Measurements from ENCODE around the gene KLHL29.

The KLHL29 gene

GRCh38 chr2:23525137-23525765, 140.3 kb downstream of the KLHL29 start:
- TF ChIP-seq EGR1 (IDR thresholded peaks at IDR 0.05) (no peak), EP300 (IDR thresholded peaks at IDR 0.05; ENCODE audit: borderline replicate concordance) (no peak), TCF12 (IDR thresholded peaks at IDR 0.05; ENCODE audit: low read depth) (no peak), YY1 (IDR thresholded peaks at IDR 0.05; ENCODE audit: low read depth) (no peak), MAX (IDR thresholded peaks at IDR 0.05) (no peak), CEBPB (IDR thresholded peaks at IDR 0.05) (no peak), NFIC (IDR thresholded peaks at IDR 0.05) (no peak), FOXM1 (IDR thresholded peaks at IDR 0.05; ENCODE audit: borderline replicate concordance, low read depth) (no peak), RAD21 (IDR thresholded peaks at IDR 0.05; ENCODE audit: low read depth) (no peak), CREB1 (IDR thresholded peaks at IDR 0.05; ENCODE audit: low read depth) (no peak), TEAD4 (IDR thresholded peaks at IDR 0.05) (no peak), USF1 (IDR thresholded peaks at IDR 0.05) (no peak), ZBTB7A (IDR thresholded peaks at IDR 0.05; ENCODE audit: low read depth) (no peak)

DNA sequence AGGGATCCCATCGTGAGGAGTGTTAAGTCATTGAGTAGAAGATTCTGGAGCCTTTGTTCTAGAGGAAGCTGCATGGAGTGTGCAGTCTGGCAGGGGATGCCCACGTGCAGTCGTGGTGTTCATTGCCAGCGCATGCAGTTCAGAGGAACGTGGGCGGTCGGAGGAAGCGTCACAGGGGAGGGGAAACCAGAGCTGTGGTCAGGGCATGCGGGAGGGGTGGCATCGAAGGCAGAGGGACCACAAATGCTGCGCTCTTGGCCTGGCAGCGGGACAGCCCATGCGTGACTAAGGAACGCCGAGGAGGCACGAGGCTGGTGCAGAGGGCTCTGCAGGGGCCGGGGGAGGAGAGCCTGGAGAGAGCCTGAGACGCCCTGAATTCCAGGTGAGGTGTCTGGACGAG, 141.1 kb downstream of the KLHL29 start:
- no peak for TF ChIP-seq TCF12 (IDR thresholded peaks at IDR 0.05; ENCODE audit: low read depth)
- no peak for TF ChIP-seq TEAD4 (IDR thresholded peaks at IDR 0.05)

DNA sequence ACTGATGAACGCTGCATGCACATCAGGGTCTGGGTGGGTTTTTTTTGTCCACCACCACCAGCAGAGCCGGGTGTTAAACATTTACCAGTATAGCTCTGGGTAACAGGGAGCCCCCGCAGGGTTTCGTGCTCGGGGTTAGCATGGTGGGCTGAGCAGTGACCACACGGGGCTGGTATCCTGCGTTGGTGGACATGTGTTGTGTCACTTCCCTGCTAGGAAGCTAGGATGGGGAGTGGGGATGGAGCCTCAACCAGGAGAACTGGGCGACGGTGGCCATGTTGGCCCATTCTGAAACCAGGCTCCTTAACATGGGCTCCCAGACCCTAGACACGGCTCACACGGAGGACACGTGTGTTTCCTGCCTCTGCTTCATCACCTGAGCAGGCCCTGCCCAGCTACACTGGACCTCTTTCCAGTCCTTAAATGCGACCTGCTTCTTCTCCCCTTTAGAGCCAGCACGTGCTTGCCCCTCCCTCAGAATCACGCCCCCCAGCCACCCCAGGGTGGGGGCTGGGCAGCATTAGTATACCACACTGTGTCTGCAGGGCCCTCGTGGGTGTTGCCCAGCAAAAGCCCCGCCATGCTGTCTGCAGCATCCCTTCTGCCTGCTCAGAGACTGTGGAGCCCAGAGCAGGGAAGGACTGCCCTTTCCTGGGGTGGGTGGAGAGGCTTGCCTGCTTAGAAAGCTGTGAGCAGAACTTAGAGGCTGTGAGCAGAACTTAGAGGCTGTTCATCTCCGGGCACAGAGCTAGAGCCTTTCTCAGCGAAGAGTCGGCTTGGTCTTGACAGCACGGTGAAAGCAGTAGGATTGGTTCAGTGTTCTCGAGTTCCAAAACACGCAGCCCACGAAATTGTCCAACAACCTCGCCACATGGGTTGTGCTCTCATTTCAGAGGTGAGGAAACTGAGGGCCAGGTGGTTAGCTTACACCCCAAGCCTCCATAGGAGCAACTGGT, 142.1 kb downstream of the KLHL29 start:
- TF ChIP-seq EP300 (IDR thresholded peaks at IDR 0.05; ENCODE audit: borderline replicate concordance): no peak
- TF ChIP-seq EGR1 (IDR thresholded peaks at IDR 0.05): no peak
- no peak for TF ChIP-seq ZBTB7A (IDR thresholded peaks at IDR 0.05; ENCODE audit: low read depth)

DNA sequence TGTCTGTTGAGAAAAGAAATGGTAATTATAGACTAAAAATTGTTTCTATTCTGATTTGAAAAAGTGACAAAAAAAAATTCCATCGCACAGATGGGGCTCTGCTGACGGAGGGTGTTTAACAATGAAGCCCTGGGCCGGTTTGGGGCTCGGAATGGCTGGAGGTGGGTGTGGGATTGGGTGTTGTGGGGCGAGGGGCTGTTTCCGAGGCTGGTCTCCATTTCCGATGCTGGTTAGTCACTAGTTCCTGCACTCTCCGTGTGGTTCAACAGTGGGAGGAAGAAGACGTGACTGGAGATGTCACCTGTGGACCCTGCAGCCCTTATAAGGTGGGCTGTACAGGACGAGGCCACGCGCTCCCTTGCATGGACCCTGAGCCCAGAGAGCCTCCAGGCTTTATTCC, 143.2 kb downstream of the KLHL29 start:
- no peak for TF ChIP-seq ZBTB7A (IDR thresholded peaks at IDR 0.05; ENCODE audit: low read depth)
- TF ChIP-seq YY1 (IDR thresholded peaks at IDR 0.05; ENCODE audit: low read depth): no peak
- TF ChIP-seq REST (IDR thresholded peaks at IDR 0.05; ENCODE audit: low read depth): no peak
- TF ChIP-seq TAF1 (IDR thresholded peaks at IDR 0.05; ENCODE audit: low read depth): no peak
- no peak for TF ChIP-seq NFIC (IDR thresholded peaks at IDR 0.05)
- TF ChIP-seq RAD21 (IDR thresholded peaks at IDR 0.05; ENCODE audit: low read depth): no peak
- TF ChIP-seq MAX (IDR thresholded peaks at IDR 0.05): no peak
- TF ChIP-seq USF1 (IDR thresholded peaks at IDR 0.05): no peak
- TF ChIP-seq CEBPB (IDR thresholded peaks at IDR 0.05): no peak
- no peak for TF ChIP-seq TEAD4 (IDR thresholded peaks at IDR 0.05)
- no peak for TF ChIP-seq EP300 (IDR thresholded peaks at IDR 0.05; ENCODE audit: borderline replicate concordance)
- no peak for TF ChIP-seq FOXM1 (IDR thresholded peaks at IDR 0.05; ENCODE audit: borderline replicate concordance, low read depth)
- TF ChIP-seq TCF12 (IDR thresholded peaks at IDR 0.05; ENCODE audit: low read depth): no peak
- no peak for TF ChIP-seq CREB1 (IDR thresholded peaks at IDR 0.05; ENCODE audit: low read depth)
- TF ChIP-seq EGR1 (IDR thresholded peaks at IDR 0.05): no peak

DNA sequence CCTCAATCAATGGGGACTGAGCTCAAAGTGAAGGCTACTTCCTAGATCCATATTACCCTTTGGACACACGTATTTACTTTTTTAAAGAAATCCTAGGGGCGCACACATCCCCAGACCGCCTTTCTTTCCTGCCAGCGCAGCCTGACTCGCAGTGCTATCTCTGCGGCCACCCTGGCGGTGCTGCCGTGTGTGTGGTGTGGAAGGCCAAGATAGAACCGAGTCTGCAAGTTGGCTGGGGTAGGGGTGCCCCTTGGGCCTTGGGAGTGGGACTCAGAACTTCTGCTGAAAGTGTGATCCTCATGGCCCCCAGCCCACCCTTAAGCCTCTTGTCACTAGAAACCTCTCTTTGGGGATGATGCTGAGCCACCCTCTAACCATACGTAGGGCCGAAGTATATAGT, 143.7 kb downstream of the KLHL29 start:
- no peak for TF ChIP-seq CREB1 (IDR thresholded peaks at IDR 0.05; ENCODE audit: low read depth)
- TF ChIP-seq MAX (IDR thresholded peaks at IDR 0.05): no peak

DNA sequence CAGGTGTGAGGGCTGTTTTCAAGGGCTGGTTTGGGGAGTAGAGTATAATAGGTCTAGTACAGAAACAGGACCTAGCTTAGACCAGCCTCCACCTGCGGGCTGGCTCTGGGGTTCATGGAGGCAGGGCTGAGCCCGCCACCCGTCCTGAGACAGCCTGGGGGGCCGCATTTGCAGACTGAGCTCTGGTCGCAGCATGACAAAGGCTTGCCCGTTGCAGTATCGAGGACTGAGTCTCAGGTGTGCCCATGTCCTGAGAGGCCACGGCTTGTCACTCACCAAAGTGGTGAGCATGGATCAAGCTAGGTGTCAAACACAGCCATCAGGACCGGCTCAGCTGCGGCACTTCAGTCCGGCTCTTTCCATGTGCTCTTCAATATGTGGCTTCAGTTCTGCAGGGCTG, 144.7 kb downstream of the KLHL29 start:
- TF ChIP-seq TCF12 (IDR thresholded peaks at IDR 0.05; ENCODE audit: low read depth): no peak
- TF ChIP-seq USF1 (IDR thresholded peaks at IDR 0.05): no peak
- no peak for TF ChIP-seq MAX (IDR thresholded peaks at IDR 0.05)
- TF ChIP-seq CREB1 (IDR thresholded peaks at IDR 0.05; ENCODE audit: low read depth): no peak
- no peak for TF ChIP-seq NFIC (IDR thresholded peaks at IDR 0.05)
- TF ChIP-seq EP300 (IDR thresholded peaks at IDR 0.05; ENCODE audit: borderline replicate concordance): no peak
- TF ChIP-seq EGR1 (IDR thresholded peaks at IDR 0.05): no peak
- no peak for TF ChIP-seq YY1 (IDR thresholded peaks at IDR 0.05; ENCODE audit: low read depth)

Measured in Ishikawa (cell line).